ENCODE data around the gene CASQ2.

The CASQ2 gene

GRCh38 chr1:115746021-115746690 lies 22.4 kb downstream of the CASQ2 start:
- in situ Hi-C loops (cut with HindIII; ENCODE audit: low pct_ligation_motif_present, low pct_unique_long_range_greater_than_20kb, low sequenced_read_pairs): no loop called here
- DNase-seq: no peak

- in situ Hi-C loops (cut with HindIII; ENCODE audit: low pct_ligation_motif_present, low pct_unique_long_range_greater_than_20kb, low sequenced_read_pairs): no loop called here
Measured at GRCh38 chr1:115744646-115745275, 23.8 kb downstream of the CASQ2 start.

GRCh38 chr1:115740811-115741210 lies 27.7 kb downstream of the CASQ2 start:
- DNase-seq: no peak
- in situ Hi-C loops (cut with HindIII; ENCODE audit: low pct_ligation_motif_present, low pct_unique_long_range_greater_than_20kb, low sequenced_read_pairs): no loop called here

More at GRCh38 chr1:115744646-115745275, 23.8 kb downstream of the CASQ2 start:
- DNase-seq: no peak

GRCh38 chr1:115732316-115732715 lies 36.2 kb downstream of the CASQ2 start:
- in situ Hi-C loops (cut with HindIII; ENCODE audit: low pct_ligation_motif_present, low pct_unique_long_range_greater_than_20kb, low sequenced_read_pairs): no loop called here
- DNase-seq: no peak

GRCh38 chr1:115729756-115730155 lies 38.8 kb downstream of the CASQ2 start:
- no peak for DNase-seq
- in situ Hi-C loops (cut with HindIII; ENCODE audit: low pct_ligation_motif_present, low pct_unique_long_range_greater_than_20kb, low sequenced_read_pairs): no loop called here

- no peak for DNase-seq
Measured at GRCh38 chr1:115728341-115728740, 40.2 kb downstream of the CASQ2 start.

GRCh38 chr1:115727706-115728249 lies 40.7 kb downstream of the CASQ2 start:
- DNase-seq: no peak

More at GRCh38 chr1:115728341-115728740, 40.2 kb downstream of the CASQ2 start:
- in situ Hi-C loops (cut with HindIII; ENCODE audit: low pct_ligation_motif_present, low pct_unique_long_range_greater_than_20kb, low sequenced_read_pairs): no loop called here

GRCh38 chr1:115726570-115726969 lies 41.9 kb downstream of the CASQ2 start:
- in situ Hi-C loops (cut with HindIII; ENCODE audit: low pct_ligation_motif_present, low pct_unique_long_range_greater_than_20kb, low sequenced_read_pairs): no loop called here
- no peak for DNase-seq

More at GRCh38 chr1:115727706-115728249, 40.7 kb downstream of the CASQ2 start:
- in situ Hi-C loops (cut with HindIII; ENCODE audit: low pct_ligation_motif_present, low pct_unique_long_range_greater_than_20kb, low sequenced_read_pairs): no loop called here

GRCh38 chr1:115726161-115726560 lies 42.4 kb downstream of the CASQ2 start:
- in situ Hi-C loops (cut with HindIII; ENCODE audit: low pct_ligation_motif_present, low pct_unique_long_range_greater_than_20kb, low sequenced_read_pairs): no loop called here
- DNase-seq: no peak

GRCh38 chr1:115725600-115725999 lies 42.9 kb downstream of the CASQ2 start:
- in situ Hi-C loops (cut with HindIII; ENCODE audit: low pct_ligation_motif_present, low pct_unique_long_range_greater_than_20kb, low sequenced_read_pairs): no loop called here

GRCh38 chr1:115723756-115724155 lies 44.8 kb downstream of the CASQ2 start:
- no peak for DNase-seq
- in situ Hi-C loops (cut with HindIII; ENCODE audit: low pct_ligation_motif_present, low pct_unique_long_range_greater_than_20kb, low sequenced_read_pairs): no loop called here

More at GRCh38 chr1:115725600-115725999, 42.9 kb downstream of the CASQ2 start:
- no peak for DNase-seq

GRCh38 chr1:115722221-115722620 lies 46.3 kb downstream of the CASQ2 start:
- DNase-seq: no peak
- in situ Hi-C loops (cut with HindIII; ENCODE audit: low pct_ligation_motif_present, low pct_unique_long_range_greater_than_20kb, low sequenced_read_pairs): no loop called here

GRCh38 chr1:115719285-115719684 lies 49.2 kb downstream of the CASQ2 start:
- DNase-seq: no peak
- in situ Hi-C loops (cut with HindIII; ENCODE audit: low pct_ligation_motif_present, low pct_unique_long_range_greater_than_20kb, low sequenced_read_pairs): no loop called here

GRCh38 chr1:115718011-115718754 lies 50.3 kb downstream of the CASQ2 start:
- in situ Hi-C loops (cut with HindIII; ENCODE audit: low pct_ligation_motif_present, low pct_unique_long_range_greater_than_20kb, low sequenced_read_pairs): no loop called here
- DNase-seq: no peak

GRCh38 chr1:115717541-115717940 lies 51.0 kb downstream of the CASQ2 start:
- in situ Hi-C loops (cut with HindIII; ENCODE audit: low pct_ligation_motif_present, low pct_unique_long_range_greater_than_20kb, low sequenced_read_pairs): no loop called here
- peak; percentile 13 for DNase-seq

GRCh38 chr1:115714572-115715141 lies 53.9 kb downstream of the CASQ2 start:
- in situ Hi-C loops (cut with HindIII; ENCODE audit: low pct_ligation_motif_present, low pct_unique_long_range_greater_than_20kb, low sequenced_read_pairs): no loop called here
- no peak for DNase-seq

- in situ Hi-C loops (cut with HindIII; ENCODE audit: low pct_ligation_motif_present, low pct_unique_long_range_greater_than_20kb, low sequenced_read_pairs): no loop called here
- DNase-seq: no peak
Measured at GRCh38 chr1:115713906-115714305, 54.6 kb downstream of the CASQ2 start.

GRCh38 chr1:115712911-115713609 lies 55.5 kb downstream of the CASQ2 start:
- in situ Hi-C loops (cut with HindIII; ENCODE audit: low pct_ligation_motif_present, low pct_unique_long_range_greater_than_20kb, low sequenced_read_pairs): no loop called here
- DNase-seq: no peak
